ENCODE results near the gene PPP2R2B.

The PPP2R2B gene

GRCh38 chr5:146910239-146910638 is 31.7 kb upstream of the PPP2R2B start:
- FAIRE-seq (no peak), DNase-seq (ENCODE audit: insufficient read length, low spot score) (no peak)
- no peak for TF ChIP-seq CTCF (IDR thresholded peaks at IDR 0.05; ENCODE audit: insufficient read depth, missing control alignments)

- no peak for TF ChIP-seq CTCF (IDR thresholded peaks at IDR 0.05; ENCODE audit: insufficient read depth, missing control alignments)
- FAIRE-seq (no peak), DNase-seq (ENCODE audit: insufficient read length, low spot score) (no peak)
These were observed 30.9 kb upstream of the PPP2R2B start for GRCh38 chr5:146909255-146910068.

GRCh38 chr5:146906803-146907202 is 28.2 kb upstream of the PPP2R2B start:
- FAIRE-seq, result no peak
- no peak for DNase-seq (ENCODE audit: insufficient read length, low spot score)
- TF ChIP-seq CTCF (IDR thresholded peaks at IDR 0.05; ENCODE audit: insufficient read depth, missing control alignments), result no peak

- FAIRE-seq, result no peak
- TF ChIP-seq CTCF (IDR thresholded peaks at IDR 0.05; ENCODE audit: insufficient read depth, missing control alignments), result no peak
- DNase-seq (ENCODE audit: insufficient read length, low spot score), result no peak
These were observed 26.3 kb upstream of the PPP2R2B start for GRCh38 chr5:146904890-146905289.

- no peak for TF ChIP-seq CTCF (IDR thresholded peaks at IDR 0.05; ENCODE audit: insufficient read depth, missing control alignments)
- DNase-seq (ENCODE audit: insufficient read length, low spot score) (no peak), FAIRE-seq (no peak)
These were observed 25.2 kb upstream of the PPP2R2B start for GRCh38 chr5:146903789-146904188.

- DNase-seq (ENCODE audit: insufficient read length, low spot score) (no peak), FAIRE-seq (peak; percentile 58)
- no peak for TF ChIP-seq CTCF (IDR thresholded peaks at IDR 0.05; ENCODE audit: insufficient read depth, missing control alignments)
These were observed 23.9 kb upstream of the PPP2R2B start for GRCh38 chr5:146902471-146902870.

- TF ChIP-seq CTCF (IDR thresholded peaks at IDR 0.05; ENCODE audit: insufficient read depth, missing control alignments), result no peak
- FAIRE-seq (no peak), DNase-seq (ENCODE audit: insufficient read length, low spot score) (no peak)
These were observed 18.5 kb upstream of the PPP2R2B start for GRCh38 chr5:146897061-146897460.
